Breast epithelium (tissue), 3 donors: ENCODE data around the gene PPM1F.
"Not testable (repeated sequence)": the region's sequence is repeated elsewhere in the genome, so short reads cannot be mapped to it uniquely, and the experiment has no call there.

Source experiments
- CTCF ChIP-seq, 3 donors: fragments of 450-650 bp; IDR thresholded peaks; one replicate each; pipeline ENCODE4 v1.5.1; 2016 to 2017; ENCODE audit warnings: antibody characterized with exemption in 3 of 3, mild to moderate bottlenecking in 3 of 3, moderate library complexity in 3 of 3
- POLR2A ChIP-seq: fragments of 450-650 bp; IDR thresholded peaks from one replicate; pipeline ENCODE4 v1.6.1; 2016; ENCODE audit warnings: antibody characterized with exemption, mild to moderate bottlenecking, moderate library complexity
- POLR2AphosphoS5 ChIP-seq, 3 donors: sonication (generic); formaldehyde crosslinking; IDR thresholded peaks; one replicate each; pipeline ENCODE4 v1.6.1; 2017; ENCODE audit warnings: antibody characterized with exemption in 3 of 3

- TF ChIP-seq CTCF (IDR thresholded peaks at IDR 0.05); POLR2AphosphoS5 (IDR thresholded peaks at IDR 0.05); POLR2A: not testable (repeated sequence)
These were observed 77.7 kb downstream of the PPM1F start for GRCh38 chr22:21874953-21875352.
